Peyer's patch (tissue), 4 donors: ENCODE data around the gene CCNQ. TPM values are rescaled to one million over a fixed set of nuclear protein-coding genes. Genes with fewer than 3 reads are reported as not detected.

Experiments
- DNase-seq, 3 donors: peaks; one replicate each; pipeline ENCODE4 v3.0.0-alpha.2; 2017 to 2019
- H3K27ac ChIP-seq, 4 donors: fragments of 200-600 bp; sonication (generic); one replicate each; pipeline ENCODE4 v1.5.1; 2016 to 2019
- H3K27me3 ChIP-seq, 2 donors: fragments of 200-600 bp; sonication (generic); one replicate each; pipeline ENCODE4 v1.5.1; 2019
- H3K36me3 ChIP-seq, 3 donors: fragments of 200-600 bp; sonication (generic); one replicate each; pipeline ENCODE4 v1.5.1; 2016 to 2019
- H3K4me1 ChIP-seq, 4 donors: fragments of 200-600 bp; sonication (generic); one replicate each; pipeline ENCODE4 v1.5.1; 2016 to 2019
- H3K4me3 ChIP-seq, 4 donors: fragments of 200-600 bp; sonication (generic); 1 replicate in 3 of 4; 2 replicates in 1 of 4; pipeline ENCODE4 v1.5.1; 2016 to 2019; ENCODE audit warnings: mild to moderate bottlenecking in 1 of 4
- H3K9me3 ChIP-seq, 4 donors: fragments of 200-600 bp; sonication (generic); one replicate each; pipeline ENCODE4 v1.5.1; 2016 to 2019; ENCODE audit warnings: mild to moderate bottlenecking in 1 of 4
- CTCF ChIP-seq, 6 experiments: fragments of 450-650 bp in 4 of 6; fragments of 200-600 bp in 2 of 6; sonication (generic) in 1 of 6; IDR thresholded peaks; one replicate each; pipeline ENCODE4 v1.5.1; 2017 to 2019; ENCODE audit warnings: antibody characterized with exemption in 6 of 6, mild to moderate bottlenecking in 3 of 6, moderate library complexity in 1 of 6
- POLR2A ChIP-seq, 2 donors: fragments of 450-650 bp; IDR thresholded peaks; one replicate each; pipeline ENCODE4 v1.5.1; 2017; ENCODE audit warnings: antibody characterized with exemption in 2 of 2, mild to moderate bottlenecking in 2 of 2, moderate library complexity in 2 of 2
- total RNA-seq, 4 donors: library from RNA; depleted of rRNA; stranded (reverse); fragments of >200 nt; gene quantifications; one replicate each; pipeline ENCODE4 v1.1.0, GENCODE V29; 2016

The CCNQ gene
- total RNA-seq, 4 donors from 2014 or later, result 19.0 to 33.3 (median 20.6) TPM

- DNase-seq, result no peak
Measured at GRCh38 chrX:153626863-153627674, 28.1 kb upstream of the CCNQ start.

GRCh38 chrX:153626025-153626633, 27.2 kb upstream of the CCNQ start:
- DNase-seq, result no peak
- no peaks in the 10 kb centered on the region for H3K27me3 ChIP-seq
- TF ChIP-seq POLR2A (IDR thresholded peaks at IDR 0.05) (no peak), CTCF (IDR thresholded peaks at IDR 0.05) (no peak)
- H3K9me3 ChIP-seq, result no peaks in the 10 kb centered on the region
- no peaks in the 10 kb centered on the region for H3K36me3 ChIP-seq
- no peak overlapping the region for H3K27ac ChIP-seq
- H3K4me3 ChIP-seq, result no peak overlapping the region
- H3K4me1 ChIP-seq, result no peaks in the 10 kb centered on the region

More at GRCh38 chrX:153626863-153627674, 28.1 kb upstream of the CCNQ start:
- Histone ChIP-seq H3K4me3 (no peak overlapping the region), H3K27me3 (no peaks in the 10 kb centered on the region), H3K36me3 (no peaks in the 10 kb centered on the region), H3K4me1 (no peaks in the 10 kb centered on the region), H3K9me3 (no peaks in the 10 kb centered on the region), H3K27ac (no peak overlapping the region)
- TF ChIP-seq CTCF (IDR thresholded peaks at IDR 0.05) (no peak), POLR2A (IDR thresholded peaks at IDR 0.05) (no peak)

- TF ChIP-seq POLR2A (IDR thresholded peaks at IDR 0.05) (no peak), CTCF (IDR thresholded peaks at IDR 0.05) (no peak)
- Histone ChIP-seq H3K4me3 (no peak overlapping the region), H3K4me1 (no peaks in the 10 kb centered on the region), H3K27ac (no peak overlapping the region), H3K9me3 (no peaks in the 10 kb centered on the region), H3K27me3 (no peaks in the 10 kb centered on the region), H3K36me3 (no peaks in the 10 kb centered on the region)
- DNase-seq, result no peak
Measured at GRCh38 chrX:153625271-153626024, 26.5 kb upstream of the CCNQ start.

GRCh38 chrX:153624196-153625091, 25.5 kb upstream of the CCNQ start:
- Histone ChIP-seq H3K4me1 (no peaks in the 10 kb centered on the region), H3K36me3 (no peaks in the 10 kb centered on the region), H3K27me3 (no peaks in the 10 kb centered on the region), H3K4me3 (no peak overlapping the region), H3K27ac (no peak overlapping the region), H3K9me3 (no peaks in the 10 kb centered on the region)
- no peak for TF ChIP-seq POLR2A (IDR thresholded peaks at IDR 0.05)
- peak in 1 of 3 donors; percentile 16 for DNase-seq

- Histone ChIP-seq H3K4me3 (no peak overlapping the region), H3K4me1 (no peaks in the 10 kb centered on the region), H3K9me3 (no peaks in the 10 kb centered on the region), H3K27me3 (no peaks in the 10 kb centered on the region), H3K27ac (no peak overlapping the region), H3K36me3 (no peaks in the 10 kb centered on the region)
- no peak for DNase-seq
- TF ChIP-seq CTCF (IDR thresholded peaks at IDR 0.05), result no peak
- no peak for TF ChIP-seq POLR2A (IDR thresholded peaks at IDR 0.05)
Measured at GRCh38 chrX:153623310-153624029, 24.5 kb upstream of the CCNQ start.
